ENCODE measurements around the gene PKNOX2. TPM values are rescaled to one million over a fixed set of nuclear protein-coding genes. Genes with fewer than 3 reads are reported as not detected.

PKNOX2 gene
- polyA plus RNA-seq, 1 experiment: 0.02 TPM

- Histone ChIP-seq H3K27me3 (ENCODE audit: control insufficient read depth, insufficient read depth, low read length) (no peaks in the 10 kb centered on the region), H3K4me3 (ENCODE audit: low read depth, low read length) (no peak overlapping the region), H3K36me3 (ENCODE audit: control insufficient read depth, insufficient read depth, low read length) (no peaks in the 10 kb centered on the region)
- TF ChIP-seq CTCF (IDR thresholded peaks at IDR 0.05; ENCODE audit: insufficient read depth, low read depth, low read length): no peak
- ChIA-PET CTCF (interaction anchor here (0.8 kb wide), 1 partner anchor 11 kb away, joined by 3 read pairs; no protein-coding TSS in a partner anchor), POLR2A (no interaction called here)
- no peak for DNase-seq (ENCODE audit: low read depth)
These were observed 299.2 kb downstream of the PKNOX2 start for GRCh38 chr11:125463590-125464269.

GRCh38 chr11:125464270-125464662, 299.7 kb downstream of the PKNOX2 start:
- no peak overlapping the region for H3K4me3 ChIP-seq (ENCODE audit: low read depth, low read length)
- H3K27me3 ChIP-seq (ENCODE audit: control insufficient read depth, insufficient read depth, low read length): no peaks in the 10 kb centered on the region
- H3K36me3 ChIP-seq (ENCODE audit: control insufficient read depth, insufficient read depth, low read length): no peaks in the 10 kb centered on the region
- CTCF ChIA-PET: interaction anchor here (0.8 kb wide), 1 partner anchor 12 kb away, joined by 3 read pairs; no protein-coding TSS in a partner anchor
- no peak for DNase-seq (ENCODE audit: low read depth)
- POLR2A ChIA-PET: no interaction called here
- TF ChIP-seq CTCF (IDR thresholded peaks at IDR 0.05; ENCODE audit: insufficient read depth, low read depth, low read length): no peak

- Histone ChIP-seq H3K36me3 (ENCODE audit: control insufficient read depth, insufficient read depth, low read length) (no peaks in the 10 kb centered on the region), H3K27me3 (ENCODE audit: control insufficient read depth, insufficient read depth, low read length) (no peaks in the 10 kb centered on the region), H3K4me3 (ENCODE audit: low read depth, low read length) (no peak overlapping the region)
- ChIA-PET POLR2A (no interaction called here), CTCF (no interaction called here)
- no peak for TF ChIP-seq CTCF (IDR thresholded peaks at IDR 0.05; ENCODE audit: insufficient read depth, low read depth, low read length)
- no peak for DNase-seq (ENCODE audit: low read depth)
These were observed 300.1 kb downstream of the PKNOX2 start for GRCh38 chr11:125464666-125465065.

- no peak for DNase-seq (ENCODE audit: low read depth)
- TF ChIP-seq CTCF (IDR thresholded peaks at IDR 0.05; ENCODE audit: insufficient read depth, low read depth, low read length): no peak
- ChIA-PET CTCF (interaction anchor here (1.7 kb wide), 1 partner anchor 14 kb away, joined by 9 read pairs; no protein-coding TSS in a partner anchor), POLR2A (no interaction called here)
- H3K4me3 ChIP-seq (ENCODE audit: low read depth, low read length): no peak overlapping the region
- H3K36me3 ChIP-seq (ENCODE audit: control insufficient read depth, insufficient read depth, low read length): no peaks in the 10 kb centered on the region
- no peaks in the 10 kb centered on the region for H3K27me3 ChIP-seq (ENCODE audit: control insufficient read depth, insufficient read depth, low read length)
These were observed 300.7 kb downstream of the PKNOX2 start for GRCh38 chr11:125465255-125465654.

- Histone ChIP-seq H3K36me3 (ENCODE audit: control insufficient read depth, insufficient read depth, low read length) (no peaks in the 10 kb centered on the region), H3K4me3 (ENCODE audit: low read depth, low read length) (no peak overlapping the region), H3K27me3 (ENCODE audit: control insufficient read depth, insufficient read depth, low read length) (no peaks in the 10 kb centered on the region)
- CTCF ChIA-PET: interaction anchor here (1.7 kb wide), 1 partner anchor 14 kb away, joined by 9 read pairs; no protein-coding TSS in a partner anchor
- POLR2A ChIA-PET: no interaction called here
- no peak for TF ChIP-seq CTCF (IDR thresholded peaks at IDR 0.05; ENCODE audit: insufficient read depth, low read depth, low read length)
- no peak for DNase-seq (ENCODE audit: low read depth)
These were observed 301.1 kb downstream of the PKNOX2 start for GRCh38 chr11:125465701-125466100.

Data from BJ (cell line).